ENCODE measurements around the gene PHACTR4.

The PHACTR4 gene

DNA sequence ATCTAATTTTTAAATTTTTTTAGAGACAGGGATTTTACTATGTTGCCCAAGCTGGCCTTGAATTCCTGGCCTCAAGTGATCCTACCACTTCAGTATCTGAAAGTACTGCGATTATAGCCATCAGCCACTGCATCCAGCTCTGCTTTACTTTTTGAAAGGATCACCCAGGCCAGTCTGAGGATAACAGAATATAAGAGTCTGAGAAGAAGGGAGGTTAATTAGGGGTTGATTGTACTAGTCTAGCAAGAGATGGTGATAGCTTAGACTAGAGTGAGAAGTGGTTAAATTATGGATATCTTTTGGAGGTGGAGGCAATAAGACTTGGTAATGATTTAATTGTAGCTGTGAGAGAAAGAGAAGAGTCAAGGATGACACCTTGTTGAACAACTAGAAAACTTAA, 32.2 kb downstream of the PHACTR4 start:
- DNase-seq (ENCODE audit: low read depth in 1 of 2, low spot score in 1 of 2): no peak
- Histone ChIP-seq H3K27ac (replicated peaks) (no peak overlapping the region), H3K27me3 (ENCODE audit: insufficient read depth, poor library complexity, severe bottlenecking) (no peaks in the 10 kb centered on the region), H3K4me3 (replicated peaks; ENCODE audit: insufficient read depth, low read length) (no peak overlapping the region)
- no peak for TF ChIP-seq GABPA (IDR thresholded peaks at IDR 0.05; ENCODE audit: low read depth)
- no peak for TF ChIP-seq POLR2AphosphoS5 (IDR thresholded peaks at IDR 0.05; ENCODE audit: low read depth)
- TF ChIP-seq, protein P1, sequence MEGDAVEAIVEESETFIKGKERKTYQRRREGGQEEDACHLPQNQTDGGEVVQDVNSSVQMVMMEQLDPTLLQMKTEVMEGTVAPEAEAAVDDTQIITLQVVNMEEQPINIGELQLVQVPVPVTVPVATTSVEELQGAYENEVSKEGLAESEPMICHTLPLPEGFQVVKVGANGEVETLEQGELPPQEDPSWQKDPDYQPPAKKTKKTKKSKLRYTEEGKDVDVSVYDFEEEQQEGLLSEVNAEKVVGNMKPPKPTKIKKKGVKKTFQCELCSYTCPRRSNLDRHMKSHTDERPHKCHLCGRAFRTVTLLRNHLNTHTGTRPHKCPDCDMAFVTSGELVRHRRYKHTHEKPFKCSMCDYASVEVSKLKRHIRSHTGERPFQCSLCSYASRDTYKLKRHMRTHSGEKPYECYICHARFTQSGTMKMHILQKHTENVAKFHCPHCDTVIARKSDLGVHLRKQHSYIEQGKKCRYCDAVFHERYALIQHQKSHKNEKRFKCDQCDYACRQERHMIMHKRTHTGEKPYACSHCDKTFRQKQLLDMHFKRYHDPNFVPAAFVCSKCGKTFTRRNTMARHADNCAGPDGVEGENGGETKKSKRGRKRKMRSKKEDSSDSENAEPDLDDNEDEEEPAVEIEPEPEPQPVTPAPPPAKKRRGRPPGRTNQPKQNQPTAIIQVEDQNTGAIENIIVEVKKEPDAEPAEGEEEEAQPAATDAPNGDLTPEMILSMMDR (IDR thresholded peaks at IDR 0.05; ENCODE audit: insufficient read depth, low read length): no peak
- TF ChIP-seq, protein P2, sequence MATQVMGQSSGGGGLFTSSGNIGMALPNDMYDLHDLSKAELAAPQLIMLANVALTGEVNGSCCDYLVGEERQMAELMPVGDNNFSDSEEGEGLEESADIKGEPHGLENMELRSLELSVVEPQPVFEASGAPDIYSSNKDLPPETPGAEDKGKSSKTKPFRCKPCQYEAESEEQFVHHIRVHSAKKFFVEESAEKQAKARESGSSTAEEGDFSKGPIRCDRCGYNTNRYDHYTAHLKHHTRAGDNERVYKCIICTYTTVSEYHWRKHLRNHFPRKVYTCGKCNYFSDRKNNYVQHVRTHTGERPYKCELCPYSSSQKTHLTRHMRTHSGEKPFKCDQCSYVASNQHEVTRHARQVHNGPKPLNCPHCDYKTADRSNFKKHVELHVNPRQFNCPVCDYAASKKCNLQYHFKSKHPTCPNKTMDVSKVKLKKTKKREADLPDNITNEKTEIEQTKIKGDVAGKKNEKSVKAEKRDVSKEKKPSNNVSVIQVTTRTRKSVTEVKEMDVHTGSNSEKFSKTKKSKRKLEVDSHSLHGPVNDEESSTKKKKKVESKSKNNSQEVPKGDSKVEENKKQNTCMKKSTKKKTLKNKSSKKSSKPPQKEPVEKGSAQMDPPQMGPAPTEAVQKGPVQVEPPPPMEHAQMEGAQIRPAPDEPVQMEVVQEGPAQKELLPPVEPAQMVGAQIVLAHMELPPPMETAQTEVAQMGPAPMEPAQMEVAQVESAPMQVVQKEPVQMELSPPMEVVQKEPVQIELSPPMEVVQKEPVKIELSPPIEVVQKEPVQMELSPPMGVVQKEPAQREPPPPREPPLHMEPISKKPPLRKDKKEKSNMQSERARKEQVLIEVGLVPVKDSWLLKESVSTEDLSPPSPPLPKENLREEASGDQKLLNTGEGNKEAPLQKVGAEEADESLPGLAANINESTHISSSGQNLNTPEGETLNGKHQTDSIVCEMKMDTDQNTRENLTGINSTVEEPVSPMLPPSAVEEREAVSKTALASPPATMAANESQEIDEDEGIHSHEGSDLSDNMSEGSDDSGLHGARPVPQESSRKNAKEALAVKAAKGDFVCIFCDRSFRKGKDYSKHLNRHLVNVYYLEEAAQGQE (IDR thresholded peaks at IDR 0.05; ENCODE audit: insufficient replicate concordance, low read depth): no peak
- no peak for TF ChIP-seq SPI1 (IDR thresholded peaks at IDR 0.05; ENCODE audit: borderline replicate concordance, low read depth)

DNA sequence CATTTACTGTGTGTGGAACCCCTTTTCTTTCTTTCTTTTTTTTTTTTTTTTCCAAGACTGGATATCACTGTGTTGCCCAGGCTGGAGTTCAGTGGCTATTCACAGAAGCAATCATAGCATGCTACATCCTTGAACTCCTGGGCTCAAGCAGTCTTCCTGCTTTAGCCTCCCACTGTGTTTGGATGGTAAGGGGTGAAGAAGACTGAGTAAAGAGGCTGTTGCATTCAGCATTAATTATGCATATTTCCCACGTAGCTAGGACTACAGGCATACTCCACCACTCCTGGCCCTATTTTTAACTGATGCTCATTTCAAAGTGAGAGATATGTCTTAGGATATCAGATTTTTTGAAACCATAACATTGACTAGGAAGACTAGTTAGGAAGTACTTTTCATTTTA, 39.5 kb downstream of the PHACTR4 start:
- no peak overlapping the region for H3K27ac ChIP-seq (replicated peaks)
- no peak overlapping the region for H3K4me3 ChIP-seq (replicated peaks; ENCODE audit: insufficient read depth, low read length)
- H3K27me3 ChIP-seq (ENCODE audit: insufficient read depth, poor library complexity, severe bottlenecking): no peaks in the 10 kb centered on the region
- TF ChIP-seq GABPA (IDR thresholded peaks at IDR 0.05; ENCODE audit: low read depth): no peak
- TF ChIP-seq, protein P2 (IDR thresholded peaks at IDR 0.05; ENCODE audit: insufficient replicate concordance, low read depth): no peak
- no peak for DNase-seq (ENCODE audit: low read depth in 1 of 2, low spot score in 1 of 2)

DNA sequence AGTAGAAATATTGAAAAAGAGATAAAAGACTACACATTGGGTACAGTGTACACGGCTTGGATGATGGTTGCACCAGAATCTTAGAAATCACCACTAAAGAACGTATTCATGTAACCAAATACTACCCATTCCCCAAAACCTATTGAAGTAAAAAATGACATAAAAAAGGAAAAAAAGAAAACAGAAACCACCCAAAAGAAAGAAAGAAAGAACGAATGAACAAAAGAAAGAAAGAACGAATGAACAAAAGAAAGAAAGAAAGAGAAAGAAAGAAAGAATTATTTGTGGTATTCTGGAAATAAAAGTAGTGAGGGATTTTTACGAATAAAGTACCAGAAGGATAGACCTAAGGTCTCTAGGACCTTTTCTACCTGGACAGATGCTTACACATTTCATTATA, 42.1 kb downstream of the PHACTR4 start:
- TF ChIP-seq SPI1 (IDR thresholded peaks at IDR 0.05; ENCODE audit: borderline replicate concordance, low read depth): no peak
- TF ChIP-seq, protein P2 (IDR thresholded peaks at IDR 0.05; ENCODE audit: insufficient replicate concordance, low read depth): no peak
- TF ChIP-seq, protein P1 (IDR thresholded peaks at IDR 0.05; ENCODE audit: insufficient read depth, low read length): no peak
- Histone ChIP-seq H3K4me3 (replicated peaks; ENCODE audit: insufficient read depth, low read length) (no peak overlapping the region), H3K27me3 (ENCODE audit: insufficient read depth, poor library complexity, severe bottlenecking) (no peaks in the 10 kb centered on the region), H3K27ac (replicated peaks) (no peak overlapping the region)
- DNase-seq (ENCODE audit: low read depth in 1 of 2, low spot score in 1 of 2): no peak

DNA sequence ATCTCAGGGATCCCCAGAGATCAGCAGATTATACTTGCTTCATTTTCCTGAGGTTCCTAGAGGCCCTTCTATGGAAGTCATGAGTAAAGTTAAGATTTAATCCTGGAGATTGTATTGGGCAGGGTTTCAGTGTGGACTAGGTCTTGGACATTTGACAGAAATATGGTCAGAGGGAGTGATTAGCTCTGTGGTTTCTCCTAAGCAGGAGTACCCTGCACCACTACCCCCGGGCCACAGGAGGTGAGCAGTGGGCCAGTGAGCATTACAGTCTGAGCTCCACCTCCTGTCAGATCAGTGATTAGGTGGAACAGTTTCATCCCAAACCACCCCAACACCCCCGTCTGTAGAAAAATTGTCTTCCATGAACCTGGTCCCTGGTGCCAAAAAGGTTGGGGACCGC, 43.2 kb downstream of the PHACTR4 start:
- Histone ChIP-seq H3K4me3 (replicated peaks; ENCODE audit: insufficient read depth, low read length) (no peak overlapping the region), H3K27me3 (ENCODE audit: insufficient read depth, poor library complexity, severe bottlenecking) (no peaks in the 10 kb centered on the region), H3K27ac (replicated peaks) (no peak overlapping the region)
- TF ChIP-seq GABPA (IDR thresholded peaks at IDR 0.05; ENCODE audit: low read depth) (no peak), SPI1 (IDR thresholded peaks at IDR 0.05; ENCODE audit: borderline replicate concordance, low read depth) (no peak), POLR2AphosphoS5 (IDR thresholded peaks at IDR 0.05; ENCODE audit: low read depth) (no peak)
- TF ChIP-seq, protein P1 (IDR thresholded peaks at IDR 0.05; ENCODE audit: insufficient read depth, low read length): no peak
- TF ChIP-seq, protein P2 (IDR thresholded peaks at IDR 0.05; ENCODE audit: insufficient replicate concordance, low read depth): no peak
- DNase-seq (ENCODE audit: low read depth in 1 of 2, low spot score in 1 of 2): no peak

Measured in HL-60 (cell line).